GM13977 (cell line): Measurements from ENCODE around the gene ZER1.

ENCODE experiments used
- DNase-seq: peaks from one replicate; pipeline ENCODE4 v3.0.0; 2012; ENCODE audit warnings: low spot score
- CTCF ChIP-seq: IDR thresholded peaks from 2 replicates; pipeline ENCODE4 v1.5.1; 2012; ENCODE audit warnings: mild to moderate bottlenecking, control low read depth; ENCODE audit not compliant: insufficient read depth; ENCODE audit errors: extremely low read depth, missing control alignments
- in situ Hi-C: fragments of 300-500 bp; cut with MboI; formaldehyde crosslinking; loops from one replicate; pipeline ENCODE4 v1.12.0; 2022; ENCODE audit warnings: low sequenced_read_pairs, low pct_unique_long_range_greater_than_20kb, mixed read lengths, inconsistent platforms; ENCODE audit not compliant: unreplicated experiment

Gene ZER1

DNA sequence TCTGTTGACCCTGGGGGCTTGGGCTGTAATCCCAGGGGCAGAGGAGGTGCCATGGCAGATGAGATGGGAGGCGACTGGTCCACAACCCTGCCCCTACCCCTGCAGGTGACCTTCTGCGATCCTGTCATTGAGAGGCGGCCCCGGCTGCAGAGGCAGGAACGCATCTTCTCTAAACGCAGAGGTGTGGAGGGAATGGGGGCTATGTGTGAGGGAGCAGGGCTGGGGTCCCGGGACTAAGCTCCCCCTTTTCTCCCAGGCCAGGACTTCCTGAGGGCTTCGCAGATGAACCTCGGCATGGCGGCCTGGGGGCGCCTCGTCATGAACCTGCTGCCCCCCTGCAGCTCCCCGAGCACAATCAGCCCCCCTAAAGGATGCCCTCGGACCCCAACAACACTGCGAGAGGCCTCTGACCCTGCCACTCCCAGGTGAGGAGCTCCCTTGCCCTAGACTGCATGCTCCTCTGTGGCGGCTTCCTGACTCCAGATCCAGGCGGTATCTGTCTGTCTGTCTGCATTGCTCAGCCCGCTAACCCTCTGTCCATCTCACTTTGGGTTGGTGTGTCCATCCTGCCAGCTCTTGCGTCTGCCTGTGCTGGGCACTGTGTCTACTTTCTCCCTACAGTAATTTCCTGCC is 57.7 kb downstream of the ZER1 start:
- no peak for DNase-seq
- in situ Hi-C loops = no loop called here
- no peak for TF ChIP-seq CTCF

- in situ Hi-C loops = no loop called here
- no peak for TF ChIP-seq CTCF
- no peak for DNase-seq
Measured at GRCh38 chr9:128713411-128713780, 58.3 kb downstream of the ZER1 start.

GRCh38 chr9:128712451-128713410 is 59.0 kb downstream of the ZER1 start:
- in situ Hi-C loops = no loop called here
- no peak for DNase-seq
- no peak for TF ChIP-seq CTCF

DNA sequence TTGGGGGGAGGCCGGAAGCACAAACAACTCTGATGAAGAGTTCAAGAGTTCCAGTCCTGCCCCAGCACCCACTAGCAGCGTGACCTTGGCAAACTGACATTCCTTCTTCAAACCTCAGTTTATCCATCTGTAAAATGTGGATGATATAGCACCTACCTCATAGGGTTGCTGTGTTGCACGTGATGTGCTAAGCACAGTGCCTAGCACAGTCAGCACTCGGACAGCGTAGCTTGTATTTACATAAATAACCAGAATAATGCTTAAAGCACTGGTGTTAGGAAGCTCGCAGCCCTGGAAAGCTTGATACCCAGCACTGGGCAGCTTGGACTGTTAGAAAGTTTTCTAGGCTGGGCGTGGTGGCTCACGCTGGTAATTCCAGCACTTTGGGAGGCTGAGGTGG is 64.3 kb downstream of the ZER1 start:
- TF ChIP-seq CTCF = no peak
- DNase-seq = no peak
- in situ Hi-C loops = no loop called here

GRCh38 chr9:128706671-128707381 is 64.9 kb downstream of the ZER1 start:
- TF ChIP-seq CTCF = no peak
- in situ Hi-C loops = no loop called here
- no peak for DNase-seq

GRCh38 chr9:128706045-128706444 is 65.7 kb downstream of the ZER1 start:
- no peak for TF ChIP-seq CTCF
- in situ Hi-C loops = no loop called here
- DNase-seq = no peak
